ENCODE results near the gene GATA3. TPM values are rescaled to one million over a fixed set of nuclear protein-coding genes. Genes with fewer than 3 reads are reported as not detected.

GATA3 gene
- polyA plus RNA-seq, 1 donor: 0.84 TPM

DNA sequence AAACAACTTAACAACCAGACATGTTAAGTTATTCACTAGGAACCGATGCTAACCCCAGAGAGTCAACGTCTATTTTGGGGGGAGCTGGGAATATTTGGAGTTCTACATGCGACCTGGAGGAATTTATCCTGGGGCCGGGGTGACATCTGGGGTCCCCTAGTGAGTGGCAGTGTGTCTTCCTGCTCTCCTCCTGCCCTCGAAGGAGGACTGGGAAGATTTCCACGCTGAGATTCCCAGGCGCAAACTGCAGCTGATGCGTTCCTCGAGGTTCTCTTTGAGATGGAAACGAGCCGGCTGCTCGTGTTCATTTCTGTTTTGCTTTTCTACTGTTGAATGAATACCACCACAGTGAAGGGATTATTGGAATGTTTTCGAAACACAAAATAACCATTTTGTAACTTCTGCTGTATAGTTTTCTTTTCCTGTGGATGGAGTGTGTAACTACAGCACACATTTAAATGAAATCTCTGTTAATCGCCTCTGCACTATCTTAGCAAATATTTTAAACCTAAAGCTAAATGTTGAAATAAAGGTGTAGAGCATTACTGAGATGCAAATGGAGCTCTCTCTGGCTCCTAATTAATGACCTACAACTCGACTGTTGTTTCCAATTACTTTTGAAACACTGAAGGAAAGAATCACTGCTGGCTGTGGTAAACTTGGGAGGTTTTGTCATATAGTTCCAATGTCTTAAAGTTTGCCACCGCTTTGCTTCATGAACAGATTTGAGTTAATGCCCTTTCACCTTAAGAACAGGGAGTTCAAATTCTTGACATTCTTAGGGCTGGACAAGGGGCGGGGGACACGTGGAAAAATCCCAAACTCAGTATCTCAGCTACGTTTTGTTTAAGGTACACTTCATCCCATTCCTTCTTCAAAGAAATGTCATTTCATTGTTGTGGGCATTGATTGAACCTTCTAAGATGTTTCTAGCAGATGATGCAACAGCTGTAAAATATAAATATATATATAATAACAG lies 21.1 kb downstream of the GATA3 start:
- DNase-seq: no peak
- no peaks in the 10 kb centered on the region for H3K36me3 ChIP-seq (ENCODE audit: control insufficient read depth, insufficient read depth, low read length)
- peaks cover 29% of the 10 kb centered on the region for H3K27me3 ChIP-seq (ENCODE audit: control insufficient read depth, insufficient read depth, low read length)
- H3K4me3 ChIP-seq (ENCODE audit: low read length): no peak overlapping the region
- H3K27ac ChIP-seq (ENCODE audit: low read length): no peak overlapping the region
- H3K4me1 ChIP-seq (ENCODE audit: control insufficient read depth, insufficient read depth, low read length): no peaks in the 10 kb centered on the region
- 47% methylated on average over 3 of the region's 19 CpGs for WGBS (ENCODE audit: insufficient coverage, low lambda C conversion rate)
- no peaks in the 10 kb centered on the region for H3K9me3 ChIP-seq (ENCODE audit: control insufficient read depth, low read depth, low read length)

GRCh38 chr10:8076933-8077332 lies 22.4 kb downstream of the GATA3 start:
- no peak for DNase-seq
- Histone ChIP-seq H3K27me3 (ENCODE audit: control insufficient read depth, insufficient read depth, low read length) (peaks cover 28% of the 10 kb centered on the region), H3K4me3 (ENCODE audit: low read length) (no peak overlapping the region), H3K36me3 (ENCODE audit: control insufficient read depth, insufficient read depth, low read length) (no peaks in the 10 kb centered on the region), H3K27ac (ENCODE audit: low read length) (no peak overlapping the region), H3K9me3 (ENCODE audit: control insufficient read depth, low read depth, low read length) (no peaks in the 10 kb centered on the region), H3K4me1 (ENCODE audit: control insufficient read depth, insufficient read depth, low read length) (no peaks in the 10 kb centered on the region)
- no CpG with 5 or more reads among the region's 5 CpGs for WGBS (ENCODE audit: insufficient coverage, low lambda C conversion rate)

DNA sequence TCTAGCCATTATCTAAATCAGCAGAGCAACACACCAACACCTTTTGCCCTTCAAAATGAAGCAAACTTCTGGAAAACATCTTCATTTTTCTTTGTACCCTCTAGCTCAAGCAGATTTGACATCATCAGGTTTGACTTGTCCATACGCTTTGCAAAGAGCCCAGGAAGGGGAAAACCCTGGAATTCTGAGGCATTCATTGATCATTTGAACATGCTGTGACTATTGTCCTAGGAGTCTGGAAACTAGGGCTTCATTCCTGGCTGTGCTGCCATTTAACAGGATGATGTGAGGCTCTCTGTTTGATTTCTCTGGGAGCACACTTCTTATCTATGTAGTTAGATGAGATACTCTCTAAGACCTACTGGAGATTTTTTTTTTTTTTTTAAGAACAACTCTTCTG lies 23.5 kb downstream of the GATA3 start:
- Histone ChIP-seq H3K27me3 (ENCODE audit: control insufficient read depth, insufficient read depth, low read length) (peaks cover 26% of the 10 kb centered on the region), H3K9me3 (ENCODE audit: control insufficient read depth, low read depth, low read length) (no peaks in the 10 kb centered on the region), H3K27ac (ENCODE audit: low read length) (no peak overlapping the region), H3K36me3 (ENCODE audit: control insufficient read depth, insufficient read depth, low read length) (no peaks in the 10 kb centered on the region), H3K4me1 (ENCODE audit: control insufficient read depth, insufficient read depth, low read length) (no peaks in the 10 kb centered on the region), H3K4me3 (ENCODE audit: low read length) (no peak overlapping the region)
- no CpG with 5 or more reads among the region's 1 CpG for WGBS (ENCODE audit: insufficient coverage, low lambda C conversion rate)
- DNase-seq: no peak

GRCh38 chr10:8079126-8079525 lies 24.6 kb downstream of the GATA3 start:
- Histone ChIP-seq H3K4me1 (ENCODE audit: control insufficient read depth, insufficient read depth, low read length) (no peaks in the 10 kb centered on the region), H3K36me3 (ENCODE audit: control insufficient read depth, insufficient read depth, low read length) (no peaks in the 10 kb centered on the region), H3K27me3 (ENCODE audit: control insufficient read depth, insufficient read depth, low read length) (peaks cover 21% of the 10 kb centered on the region), H3K27ac (ENCODE audit: low read length) (no peak overlapping the region), H3K9me3 (ENCODE audit: control insufficient read depth, low read depth, low read length) (no peaks in the 10 kb centered on the region), H3K4me3 (ENCODE audit: low read length) (no peak overlapping the region)
- no peak for DNase-seq
- WGBS (ENCODE audit: insufficient coverage, low lambda C conversion rate): no CpG with 5 or more reads among the region's 3 CpGs

- Histone ChIP-seq H3K4me3 (ENCODE audit: low read length) (no peak overlapping the region), H3K9me3 (ENCODE audit: control insufficient read depth, low read depth, low read length) (no peaks in the 10 kb centered on the region), H3K27ac (ENCODE audit: low read length) (no peak overlapping the region), H3K4me1 (ENCODE audit: control insufficient read depth, insufficient read depth, low read length) (no peaks in the 10 kb centered on the region), H3K36me3 (ENCODE audit: control insufficient read depth, insufficient read depth, low read length) (no peaks in the 10 kb centered on the region), H3K27me3 (ENCODE audit: control insufficient read depth, insufficient read depth, low read length) (peaks cover 2% of the 10 kb centered on the region)
- DNase-seq: no peak
- no CpG with 5 or more reads among the region's 3 CpGs for WGBS (ENCODE audit: insufficient coverage, low lambda C conversion rate)
Measured at GRCh38 chr10:8084799-8085198, 30.3 kb downstream of the GATA3 start.

DNA sequence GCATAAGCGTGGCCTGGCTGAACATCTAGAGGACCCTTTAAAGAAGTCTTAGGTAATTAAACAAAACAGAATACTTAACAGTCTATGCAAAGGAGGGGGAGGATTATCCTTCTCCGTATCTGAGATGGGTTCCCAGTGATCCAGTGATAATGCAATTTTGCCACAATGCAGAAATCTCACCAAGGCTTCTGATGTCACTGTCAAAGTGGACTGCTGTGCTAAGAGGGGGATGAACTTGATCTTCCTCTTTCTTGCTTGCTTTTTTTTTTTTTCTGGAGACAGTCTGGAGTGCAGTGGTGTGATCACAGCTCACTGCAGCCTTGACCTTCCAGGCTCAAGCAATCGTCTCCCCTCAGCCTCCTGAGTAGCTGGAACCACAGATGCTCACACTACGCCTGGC lies 30.8 kb downstream of the GATA3 start:
- no peaks in the 10 kb centered on the region for H3K4me1 ChIP-seq (ENCODE audit: control insufficient read depth, insufficient read depth, low read length)
- no peaks in the 10 kb centered on the region for H3K36me3 ChIP-seq (ENCODE audit: control insufficient read depth, insufficient read depth, low read length)
- no CpG with 5 or more reads among the region's 4 CpGs for WGBS (ENCODE audit: insufficient coverage, low lambda C conversion rate)
- no peak overlapping the region for H3K27ac ChIP-seq (ENCODE audit: low read length)
- peaks cover 2% of the 10 kb centered on the region for H3K27me3 ChIP-seq (ENCODE audit: control insufficient read depth, insufficient read depth, low read length)
- H3K9me3 ChIP-seq (ENCODE audit: control insufficient read depth, low read depth, low read length): no peaks in the 10 kb centered on the region
- H3K4me3 ChIP-seq (ENCODE audit: low read length): no peak overlapping the region
- DNase-seq: no peak

DNA sequence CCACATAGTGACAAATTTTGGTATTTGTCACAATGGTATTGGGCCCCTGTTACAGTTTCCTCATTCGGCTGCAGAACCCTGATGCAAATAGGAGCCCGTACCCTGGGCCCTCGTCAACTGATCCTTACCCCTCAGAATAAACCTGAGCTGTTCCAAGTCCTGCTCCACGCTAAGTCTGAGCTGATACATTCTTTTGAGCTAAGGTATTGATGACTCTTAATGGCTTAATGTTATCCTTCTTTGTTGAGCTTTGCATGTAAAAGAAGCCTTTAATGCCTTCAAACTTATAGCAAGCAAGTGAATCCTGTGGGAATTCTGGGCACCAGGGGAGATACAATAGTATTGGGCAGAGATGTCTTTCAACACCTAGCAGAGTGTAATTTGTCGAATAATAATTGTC lies 31.8 kb downstream of the GATA3 start:
- Histone ChIP-seq H3K9me3 (ENCODE audit: control insufficient read depth, low read depth, low read length) (no peaks in the 10 kb centered on the region), H3K36me3 (ENCODE audit: control insufficient read depth, insufficient read depth, low read length) (no peaks in the 10 kb centered on the region), H3K4me1 (ENCODE audit: control insufficient read depth, insufficient read depth, low read length) (no peaks in the 10 kb centered on the region), H3K27ac (ENCODE audit: low read length) (no peak overlapping the region), H3K4me3 (ENCODE audit: low read length) (no peak overlapping the region), H3K27me3 (ENCODE audit: control insufficient read depth, insufficient read depth, low read length) (peaks cover 2% of the 10 kb centered on the region)
- DNase-seq: no peak
- 88% methylated on average over 1 of the region's 5 CpGs for WGBS (ENCODE audit: insufficient coverage, low lambda C conversion rate)

GRCh38 chr10:8088504-8088903 lies 34.0 kb downstream of the GATA3 start:
- no peak for DNase-seq
- no CpG with 5 or more reads among the region's 6 CpGs for WGBS (ENCODE audit: insufficient coverage, low lambda C conversion rate)
- Histone ChIP-seq H3K27ac (ENCODE audit: low read length) (no peak overlapping the region), H3K4me1 (ENCODE audit: control insufficient read depth, insufficient read depth, low read length) (no peaks in the 10 kb centered on the region), H3K36me3 (ENCODE audit: control insufficient read depth, insufficient read depth, low read length) (no peaks in the 10 kb centered on the region), H3K27me3 (ENCODE audit: control insufficient read depth, insufficient read depth, low read length) (no peaks in the 10 kb centered on the region), H3K4me3 (ENCODE audit: low read length) (no peak overlapping the region), H3K9me3 (ENCODE audit: control insufficient read depth, low read depth, low read length) (no peaks in the 10 kb centered on the region)

DNA sequence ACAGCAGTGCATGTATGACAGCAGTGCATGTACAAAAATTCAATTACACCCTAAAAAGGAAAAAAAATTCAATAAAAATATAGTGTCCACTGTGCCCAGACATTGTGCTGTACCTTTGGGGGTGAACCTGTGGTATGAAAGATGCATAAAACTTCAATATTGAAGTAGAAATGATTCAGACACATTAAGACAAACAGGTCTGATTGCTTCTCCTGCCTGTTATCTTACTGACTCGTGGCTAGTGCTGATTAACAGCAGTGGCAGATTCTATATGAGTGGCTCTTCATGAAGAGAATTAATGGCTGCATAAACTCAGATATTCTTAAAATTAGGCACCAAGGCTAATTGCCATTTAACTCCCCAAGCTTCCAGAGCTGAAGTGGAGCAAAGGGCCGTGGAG lies 37.9 kb downstream of the GATA3 start:
- H3K36me3 ChIP-seq (ENCODE audit: control insufficient read depth, insufficient read depth, low read length): no peaks in the 10 kb centered on the region
- H3K9me3 ChIP-seq (ENCODE audit: control insufficient read depth, low read depth, low read length): no peaks in the 10 kb centered on the region
- WGBS (ENCODE audit: insufficient coverage, low lambda C conversion rate): no CpG with 5 or more reads among the region's 2 CpGs
- H3K27ac ChIP-seq (ENCODE audit: low read length): no peak overlapping the region
- no peaks in the 10 kb centered on the region for H3K27me3 ChIP-seq (ENCODE audit: control insufficient read depth, insufficient read depth, low read length)
- no peaks in the 10 kb centered on the region for H3K4me1 ChIP-seq (ENCODE audit: control insufficient read depth, insufficient read depth, low read length)
- DNase-seq: no peak
- H3K4me3 ChIP-seq (ENCODE audit: low read length): no peak overlapping the region

- Histone ChIP-seq H3K4me1 (ENCODE audit: control insufficient read depth, insufficient read depth, low read length) (no peaks in the 10 kb centered on the region), H3K4me3 (ENCODE audit: low read length) (no peak overlapping the region), H3K27me3 (ENCODE audit: control insufficient read depth, insufficient read depth, low read length) (no peaks in the 10 kb centered on the region), H3K27ac (ENCODE audit: low read length) (no peak overlapping the region), H3K9me3 (ENCODE audit: control insufficient read depth, low read depth, low read length) (no peaks in the 10 kb centered on the region), H3K36me3 (ENCODE audit: control insufficient read depth, insufficient read depth, low read length) (no peaks in the 10 kb centered on the region)
- no peak for DNase-seq
- WGBS (ENCODE audit: insufficient coverage, low lambda C conversion rate): 100% methylated on average over 1 of the region's 14 CpGs
Measured at GRCh38 chr10:8095959-8096358, 41.5 kb downstream of the GATA3 start.

DNA sequence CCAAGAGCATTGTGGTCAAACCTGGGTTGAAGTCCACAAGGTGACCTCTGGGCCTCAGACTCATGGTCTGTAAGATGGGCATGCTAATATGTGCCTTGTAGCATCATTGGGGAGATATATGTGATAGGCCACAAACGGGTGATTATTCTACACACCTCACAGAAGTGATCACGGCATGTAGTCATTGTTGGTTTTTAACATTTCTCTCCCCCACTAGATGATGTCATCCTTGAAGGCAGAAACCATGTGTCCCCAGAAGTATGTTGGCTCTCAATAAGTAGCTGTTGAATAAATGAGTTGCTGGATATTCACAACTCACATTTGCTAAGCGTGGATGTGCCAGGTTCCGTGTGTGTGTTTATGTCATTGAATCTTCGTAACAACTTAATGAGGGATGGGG lies 42.4 kb downstream of the GATA3 start:
- H3K4me1 ChIP-seq (ENCODE audit: control insufficient read depth, insufficient read depth, low read length): no peaks in the 10 kb centered on the region
- no peak overlapping the region for H3K27ac ChIP-seq (ENCODE audit: low read length)
- no peak overlapping the region for H3K4me3 ChIP-seq (ENCODE audit: low read length)
- no peaks in the 10 kb centered on the region for H3K36me3 ChIP-seq (ENCODE audit: control insufficient read depth, insufficient read depth, low read length)
- WGBS (ENCODE audit: insufficient coverage, low lambda C conversion rate): no CpG with 5 or more reads among the region's 5 CpGs
- H3K9me3 ChIP-seq (ENCODE audit: control insufficient read depth, low read depth, low read length): no peaks in the 10 kb centered on the region
- DNase-seq: no peak
- no peaks in the 10 kb centered on the region for H3K27me3 ChIP-seq (ENCODE audit: control insufficient read depth, insufficient read depth, low read length)
